SK-N-SH (cell line): ENCODE measurements around the gene MPO. TPM values are rescaled to one million over a fixed set of nuclear protein-coding genes. Genes with fewer than 3 reads are reported as not detected.

ENCODE experiments used
- CTCF ChIA-PET: fragments of 300-600, 350-600 bp; formaldehyde crosslinking; extraction: SDS; loops from one replicate; lab custom pipeline; 2021; lab: Yijun Ruan, JAX
- POLR2A ChIA-PET: fragments of 350-600 bp; sonication (Branson Sonifier 250); formaldehyde crosslinking; extraction: SDS; loops from one replicate; lab custom pipeline; 2020; ENCODE audit warnings: antibody characterized with exemption, inconsistent platforms; lab: Yijun Ruan, JAX
- DNase-seq: peaks from one replicate; pipeline ENCODE4 v3.0.0; 2012
- H2AFZ ChIP-seq: fragments of 200-600 bp; sonication (generic); 2 replicates; pipeline ENCODE4 v1.8.1; 2016; ENCODE audit warnings: antibody characterized with exemption, mild to moderate bottlenecking, low read depth
- H3F3A ChIP-seq: fragments of 200-600 bp; sonication (generic); replicated peaks from 2 replicates; pipeline ENCODE3; 2016; ENCODE audit warnings: antibody characterized with exemption, mild to moderate bottlenecking; ENCODE audit not compliant: insufficient read depth
- H3K27ac ChIP-seq, 2 experiments: fragments of 200-500 bp in 1 of 2; fragments of 200-600 bp in 1 of 2; sonication (Bioruptor generic) in 1 of 2; sonication (generic), shearing (Covaris generic) in 1 of 2; 2 replicates each; pipeline versions ENCODE4 v1.5.1 to v1.6.1; 2014 to 2016; ENCODE audit warnings: low read depth in 2 of 2, inconsistent platforms in 1 of 2, low read length in 1 of 2, mild to moderate bottlenecking in 1 of 2, mixed read lengths in 1 of 2
- H3K27me3 ChIP-seq: fragments of 200-600 bp; sonication (generic), shearing (Covaris generic); 2 replicates; pipeline ENCODE4 v1.6.1; 2016; ENCODE audit warnings: mixed run types; ENCODE audit not compliant: insufficient read depth
- H3K36me3 ChIP-seq, 2 experiments: fragments of 200-500 bp in 1 of 2; fragments of 200-600 bp in 1 of 2; sonication (Bioruptor generic) in 1 of 2; sonication (generic) in 1 of 2; replicated peaks in 1 of 2; 2 replicates each; pipeline versions ENCODE3 to v1.5.1; 2014 to 2016; ENCODE audit warnings: low read length in 1 of 2, mild to moderate bottlenecking in 1 of 2; ENCODE audit not compliant: insufficient read depth in 2 of 2, control insufficient read depth in 1 of 2
- H3K4me1 ChIP-seq, 2 experiments: fragments of 200-500 bp in 1 of 2; fragments of 200-600 bp in 1 of 2; sonication (Bioruptor generic) in 1 of 2; sonication (generic), shearing (Covaris generic) in 1 of 2; 2 replicates each; pipeline versions ENCODE4 v1.5.1 to v1.6.1; 2014 to 2016; ENCODE audit warnings: low read depth in 1 of 2, low read length in 1 of 2, mixed run types in 1 of 2; ENCODE audit not compliant: insufficient read depth in 2 of 2, control insufficient read depth in 1 of 2
- H3K4me2 ChIP-seq: fragments of 200-600 bp; sonication (generic), shearing (Covaris generic); 2 replicates; pipeline ENCODE4 v1.6.1; 2017; ENCODE audit warnings: mixed run types
- H3K4me3 ChIP-seq, 2 experiments: fragments of 200-500 bp in 1 of 2; fragments of 200-600 bp in 1 of 2; sonication (Bioruptor generic) in 1 of 2; sonication (generic), shearing (Covaris generic) in 1 of 2; 2 replicates each; pipeline versions ENCODE4 v1.5.1 to v1.8.1; 2014 to 2016; ENCODE audit warnings: low read depth in 2 of 2, inconsistent platforms in 1 of 2, low read length in 1 of 2, mild to moderate bottlenecking in 1 of 2, mixed read lengths in 1 of 2, moderate library complexity in 1 of 2
- H3K79me2 ChIP-seq: fragments of 200-600 bp; sonication (generic); 2 replicates; pipeline ENCODE4 v1.8.1; 2017; ENCODE audit warnings: mild to moderate bottlenecking; ENCODE audit not compliant: insufficient read depth
- H3K9ac ChIP-seq: fragments of 200-600 bp; sonication (generic); 2 replicates; pipeline ENCODE4 v1.6.1; 2017; ENCODE audit warnings: mixed run types
- H3K9me2 ChIP-seq: fragments of 200-600 bp; sonication (generic); 2 replicates; pipeline ENCODE4 v1.6.1; 2017; ENCODE audit warnings: mixed run types
- H3K9me3 ChIP-seq: fragments of 200-600 bp; sonication (generic); 2 replicates; pipeline ENCODE4 v1.6.1; 2017; ENCODE audit warnings: mixed run types, mild to moderate bottlenecking, moderate library complexity
- H4K20me1 ChIP-seq: fragments of 200-600 bp; sonication (generic); 2 replicates; pipeline ENCODE4 v1.6.1; 2017; ENCODE audit warnings: mild to moderate bottlenecking, mixed run types; ENCODE audit not compliant: insufficient read depth
- CHD2 ChIP-seq: fragments of 150-350 bp; IDR thresholded peaks from 2 replicates; pipeline ENCODE4 v1.6.1; 2018; ENCODE audit warnings: low read length; ENCODE audit not compliant: partially characterized antibody
- EP300 ChIP-seq, 2 experiments: IDR thresholded peaks; 2 replicates each; pipeline versions ENCODE4 v1.4.0 to v1.6.1; 2012; ENCODE audit warnings: borderline replicate concordance in 1 of 2, low read depth in 1 of 2, low read length in 1 of 2
- EZH2phosphoT487 ChIP-seq: fragments of 200-600 bp; sonication (generic); IDR thresholded peaks from 2 replicates; pipeline ENCODE4 v1.6.1; 2017; ENCODE audit warnings: low read depth, mixed run types, mild to moderate bottlenecking, antibody characterized with exemption, moderate library complexity, borderline replicate concordance
- POLR2AphosphoS5 ChIP-seq: IDR thresholded peaks from 2 replicates; pipeline ENCODE4 v1.6.1; 2012; ENCODE audit warnings: low read depth, low read length
- RAD21 ChIP-seq: IDR thresholded peaks from 2 replicates; pipeline ENCODE4 v1.6.1; 2012; ENCODE audit warnings: mild to moderate bottlenecking, low read length
- SMC3 ChIP-seq: IDR thresholded peaks from 2 replicates; pipeline ENCODE4 v1.6.1; 2012; ENCODE audit warnings: low read depth, low read length, improper control_type of control experiment
- TEAD4 ChIP-seq: IDR thresholded peaks from 2 replicates; pipeline ENCODE4 v1.4.0; 2012; ENCODE audit warnings: mild to moderate bottlenecking, borderline replicate concordance; ENCODE audit not compliant: insufficient read depth
- WGBS: methylation state at CpG from one replicate; pipeline ENCODE4 v1.1.6; 2017; ENCODE audit warnings: low lambda C conversion rate; 5-methylcytosine and 5-hydroxymethylcytosine counted together
- polyA plus RNA-seq, 3 experiments: library from polyadenylated mRNA; depleted of rRNA; stranded (reverse); fragments of >200 nt; gene quantifications; 2 replicates each; pipeline ENCODE4 v1.2.3, GENCODE V29; 2012
- TF ChIP-seq, protein P1 (sequence below): fragments of 200-600 bp; sonication (generic); IDR thresholded peaks from 2 replicates; pipeline ENCODE4 v1.6.1; 2017; ENCODE audit warnings: antibody characterized with exemption, mild to moderate bottlenecking, moderate library complexity
- TF ChIP-seq, protein P2 (sequence below): fragments of 150-350 bp; IDR thresholded peaks from 2 replicates; pipeline ENCODE4 v1.6.1; 2017; ENCODE audit warnings: antibody characterized with exemption, low read length, low read depth, borderline replicate concordance
- TF ChIP-seq, protein P3 (sequence below): IDR thresholded peaks from 2 replicates; pipeline ENCODE4 v1.4.0; 2012; ENCODE audit warnings: low read depth, borderline replicate concordance

The MPO gene
- polyA plus RNA-seq, 1 of the 3 experiments (the other 2 are of a cell fraction): not detected

DNA sequence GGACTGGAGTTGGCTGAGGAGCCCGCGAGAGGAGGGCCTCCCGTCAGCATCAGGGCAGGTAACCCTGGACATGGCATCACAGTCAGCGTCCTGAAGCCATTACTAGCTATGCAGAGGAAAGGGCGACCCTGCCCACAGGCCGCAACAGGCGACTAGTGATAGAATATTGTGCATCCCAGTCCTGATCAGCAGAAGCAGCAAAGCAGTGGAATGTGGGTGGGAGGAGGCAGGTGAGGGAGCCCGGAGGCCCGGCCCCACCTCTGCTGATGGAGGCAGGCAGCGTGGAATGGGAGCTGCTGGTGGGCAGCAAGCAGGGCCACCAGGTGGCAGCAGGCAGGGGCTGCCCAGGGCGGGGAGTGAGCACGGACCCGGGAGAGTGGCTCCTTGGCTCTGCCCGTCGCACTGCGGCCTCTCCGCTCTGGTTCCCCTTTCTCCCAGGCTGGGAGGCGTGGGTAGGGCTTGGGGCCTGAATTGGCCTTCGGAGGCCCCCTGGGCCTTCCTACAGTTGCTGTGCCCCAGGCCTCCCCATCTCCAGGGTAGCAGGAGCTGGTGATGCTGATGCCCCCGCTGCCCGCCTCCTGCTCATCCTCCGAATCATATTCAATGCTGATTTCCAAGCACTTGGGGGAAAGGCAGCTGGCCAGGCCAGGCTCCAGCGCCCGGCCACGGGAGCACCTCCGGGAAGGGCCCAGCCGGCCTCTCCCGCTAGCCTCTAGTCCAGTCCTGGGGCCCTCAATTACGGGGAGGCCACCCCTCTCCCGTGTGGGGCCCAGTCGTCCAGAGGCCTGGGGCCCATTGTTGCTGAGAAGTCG lies 27.6 kb upstream of the MPO start:
- no peaks in the 10 kb centered on the region for H3K27me3 ChIP-seq
- WGBS: 73% methylated on average over 27 of the region's 32 CpGs
- H3K9me3 ChIP-seq: no peaks in the 10 kb centered on the region
- H3K4me1 ChIP-seq: peaks cover 0 to 3% of the 10 kb centered on the region in 2 experiments; a peak in 1 of 4 replicates
- no peaks in the 10 kb centered on the region for H3K9me2 ChIP-seq
- H2AFZ ChIP-seq: no peak overlapping the region
- H3K9ac ChIP-seq: no peak overlapping the region
- no peaks in the 10 kb centered on the region for H3F3A ChIP-seq
- no peak overlapping the region for H3K4me2 ChIP-seq
- ChIA-PET CTCF (interaction anchor here (0.6 to 2.3 kb wide), 15 partner anchors 10 to 206 kb away, joined by 3 to 16 read pairs (median 3); partner anchors contain the start of genes MTMR4 and RNF43), POLR2A (interaction anchor here (0.6 to 0.7 kb wide), 2 partner anchors 9 to 64 kb away, joined by 3 read pairs; no protein-coding TSS in a partner anchor)
- TF ChIP-seq SMC3 (0 out of 2 replicates have a peak, but pooled peaks have one; percentile 17), EZH2phosphoT487 (no peak), RAD21 (0 out of 2 replicates have a peak, but pooled peaks have one; percentile 5)
- TF ChIP-seq, protein P1, sequence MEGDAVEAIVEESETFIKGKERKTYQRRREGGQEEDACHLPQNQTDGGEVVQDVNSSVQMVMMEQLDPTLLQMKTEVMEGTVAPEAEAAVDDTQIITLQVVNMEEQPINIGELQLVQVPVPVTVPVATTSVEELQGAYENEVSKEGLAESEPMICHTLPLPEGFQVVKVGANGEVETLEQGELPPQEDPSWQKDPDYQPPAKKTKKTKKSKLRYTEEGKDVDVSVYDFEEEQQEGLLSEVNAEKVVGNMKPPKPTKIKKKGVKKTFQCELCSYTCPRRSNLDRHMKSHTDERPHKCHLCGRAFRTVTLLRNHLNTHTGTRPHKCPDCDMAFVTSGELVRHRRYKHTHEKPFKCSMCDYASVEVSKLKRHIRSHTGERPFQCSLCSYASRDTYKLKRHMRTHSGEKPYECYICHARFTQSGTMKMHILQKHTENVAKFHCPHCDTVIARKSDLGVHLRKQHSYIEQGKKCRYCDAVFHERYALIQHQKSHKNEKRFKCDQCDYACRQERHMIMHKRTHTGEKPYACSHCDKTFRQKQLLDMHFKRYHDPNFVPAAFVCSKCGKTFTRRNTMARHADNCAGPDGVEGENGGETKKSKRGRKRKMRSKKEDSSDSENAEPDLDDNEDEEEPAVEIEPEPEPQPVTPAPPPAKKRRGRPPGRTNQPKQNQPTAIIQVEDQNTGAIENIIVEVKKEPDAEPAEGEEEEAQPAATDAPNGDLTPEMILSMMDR: peak; percentile 25; the same call in 1 of the 2 replicates
- no peaks in the 10 kb centered on the region for H3K79me2 ChIP-seq
- H3K4me3 ChIP-seq: no peak overlapping the region
- H3K27ac ChIP-seq: no peak overlapping the region
- peak; percentile 71 for DNase-seq
- no peaks in the 10 kb centered on the region for H3K36me3 ChIP-seq
- H4K20me1 ChIP-seq: no peaks in the 10 kb centered on the region

DNA sequence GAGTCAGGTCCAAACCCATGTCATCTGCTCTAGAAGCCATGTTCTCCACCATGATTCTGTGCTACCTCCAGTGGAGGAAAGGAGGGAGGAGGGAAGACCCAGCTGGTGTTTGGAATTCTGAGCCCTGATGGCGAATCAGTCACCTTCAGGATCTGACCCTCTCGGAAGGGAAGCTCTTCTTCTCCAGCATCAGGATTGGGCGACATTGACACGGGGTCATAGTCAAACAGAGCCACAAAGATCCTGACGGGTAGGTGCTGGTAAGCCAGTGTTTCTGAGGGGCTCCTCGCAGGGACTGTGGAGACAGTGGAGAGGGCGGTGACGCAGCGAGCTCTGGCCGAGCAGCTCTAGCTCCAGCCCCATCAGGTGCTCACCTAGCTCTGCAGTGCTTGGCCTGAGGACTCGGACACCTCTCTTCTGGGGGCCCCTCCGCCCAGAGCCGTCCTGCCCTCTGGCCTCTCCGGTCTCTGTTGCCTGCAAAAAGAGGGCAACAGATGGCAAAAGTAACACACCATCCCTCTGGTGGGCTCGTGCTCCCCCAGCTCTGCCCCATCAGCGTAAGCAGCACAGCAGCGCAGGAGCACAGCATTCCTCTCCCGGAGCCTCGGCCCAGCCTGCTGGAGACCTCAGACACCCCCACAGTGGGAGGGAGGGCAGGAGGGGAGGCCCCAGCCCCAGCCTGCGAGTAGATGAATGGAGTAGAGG lies 26.9 kb upstream of the MPO start:
- Histone ChIP-seq H3K36me3 (no peaks in the 10 kb centered on the region), H3K4me3 (no peak overlapping the region), H3K9ac (no peak overlapping the region), H3K9me2 (no peaks in the 10 kb centered on the region), H3K27me3 (no peaks in the 10 kb centered on the region), H2AFZ (no peak overlapping the region), H3K9me3 (no peaks in the 10 kb centered on the region), H3F3A (no peaks in the 10 kb centered on the region), H4K20me1 (no peaks in the 10 kb centered on the region), H3K4me2 (no peak overlapping the region), H3K27ac (no peak overlapping the region), H3K79me2 (no peaks in the 10 kb centered on the region), H3K4me1 (peaks cover 0 to 3% of the 10 kb centered on the region in 2 experiments; a peak in 1 of 4 replicates)
- DNase-seq: peak; percentile 26
- TF ChIP-seq, protein P2, sequence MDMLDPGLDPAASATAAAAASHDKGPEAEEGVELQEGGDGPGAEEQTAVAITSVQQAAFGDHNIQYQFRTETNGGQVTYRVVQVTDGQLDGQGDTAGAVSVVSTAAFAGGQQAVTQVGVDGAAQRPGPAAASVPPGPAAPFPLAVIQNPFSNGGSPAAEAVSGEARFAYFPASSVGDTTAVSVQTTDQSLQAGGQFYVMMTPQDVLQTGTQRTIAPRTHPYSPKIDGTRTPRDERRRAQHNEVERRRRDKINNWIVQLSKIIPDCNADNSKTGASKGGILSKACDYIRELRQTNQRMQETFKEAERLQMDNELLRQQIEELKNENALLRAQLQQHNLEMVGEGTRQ: no peak
- TF ChIP-seq, protein P1: no peak
- TF ChIP-seq TEAD4 (no peak), POLR2AphosphoS5 (no peak), CHD2 (no peak), EP300 (IDR thresholded peaks at IDR 0.05; ENCODE audit: borderline replicate concordance in 1 of 2, low read depth in 1 of 2, low read length in 1 of 2) (no peak)
- TF ChIP-seq, protein P3, sequence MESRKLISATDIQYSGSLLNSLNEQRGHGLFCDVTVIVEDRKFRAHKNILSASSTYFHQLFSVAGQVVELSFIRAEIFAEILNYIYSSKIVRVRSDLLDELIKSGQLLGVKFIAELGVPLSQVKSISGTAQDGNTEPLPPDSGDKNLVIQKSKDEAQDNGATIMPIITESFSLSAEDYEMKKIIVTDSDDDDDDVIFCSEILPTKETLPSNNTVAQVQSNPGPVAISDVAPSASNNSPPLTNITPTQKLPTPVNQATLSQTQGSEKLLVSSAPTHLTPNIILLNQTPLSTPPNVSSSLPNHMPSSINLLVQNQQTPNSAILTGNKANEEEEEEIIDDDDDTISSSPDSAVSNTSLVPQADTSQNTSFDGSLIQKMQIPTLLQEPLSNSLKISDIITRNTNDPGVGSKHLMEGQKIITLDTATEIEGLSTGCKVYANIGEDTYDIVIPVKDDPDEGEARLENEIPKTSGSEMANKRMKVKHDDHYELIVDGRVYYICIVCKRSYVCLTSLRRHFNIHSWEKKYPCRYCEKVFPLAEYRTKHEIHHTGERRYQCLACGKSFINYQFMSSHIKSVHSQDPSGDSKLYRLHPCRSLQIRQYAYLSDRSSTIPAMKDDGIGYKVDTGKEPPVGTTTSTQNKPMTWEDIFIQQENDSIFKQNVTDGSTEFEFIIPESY: no peak
- ChIA-PET CTCF (interaction anchor here (0.6 to 2.3 kb wide), 11 partner anchors 10 to 206 kb away, joined by 3 to 16 read pairs (median 3); partner anchors contain the start of gene MTMR4), POLR2A (no interaction called here)
- 57% methylated on average over 13 of the region's 20 CpGs for WGBS
